GM23338 (cell line): ENCODE results near the gene ROCK2.

Experiments used
- CREB1 ChIP-seq: fragments of 250-450 bp; sonication (Bioruptor Pico); IDR thresholded peaks from 2 replicates; pipeline ENCODE4 v1.5.0; 2020; ENCODE audit warnings: low read depth, mild to moderate bottlenecking, moderate library complexity
- CTCF ChIP-seq, 2 experiments: fragments of 200-600 bp in 1 of 2; sonication (generic) in 1 of 2; conservative IDR thresholded peaks; 2 replicates each; pipeline versions ENCODE4 v1.5.1 to v1.6.1; 2016 to 2017; ENCODE audit warnings: antibody characterized with exemption in 2 of 2, low read depth in 2 of 2, mild to moderate bottlenecking in 2 of 2, moderate library complexity in 1 of 2
- EZH2 ChIP-seq: fragments of 200-600 bp; sonication (generic); IDR thresholded peaks from one replicate; pipeline ENCODE4 v1.8.0; 2017; ENCODE audit warnings: antibody characterized with exemption, mild to moderate bottlenecking, low read depth; ENCODE audit not compliant: unreplicated experiment
- NANOG ChIP-seq: IDR thresholded peaks from 2 replicates; pipeline ENCODE4 v1.6.1; 2016; ENCODE audit warnings: antibody characterized with exemption, borderline replicate concordance
- POLR2AphosphoS5 ChIP-seq: IDR thresholded peaks from 2 replicates; pipeline ENCODE4 v1.6.1; 2016; ENCODE audit warnings: antibody characterized with exemption, low read depth
- REST ChIP-seq: IDR thresholded peaks from one replicate; pipeline ENCODE4 v1.6.1; 2018; ENCODE audit warnings: antibody characterized with exemption; ENCODE audit not compliant: unreplicated experiment

GRCh38 chr2:11243512-11243911 is 100.9 kb downstream of the ROCK2 start:
- TF ChIP-seq EZH2, result no peak
- TF ChIP-seq CTCF (conservative IDR thresholded peaks at IDR 0.05; ENCODE audit: low read depth in 2 of 2), result no peak
- TF ChIP-seq NANOG, result no peak
- no peak for TF ChIP-seq REST
- no peak for TF ChIP-seq CREB1
- no peak for TF ChIP-seq POLR2AphosphoS5
